Hepatocyte (in vitro differentiated cells): Measurements from ENCODE around the gene TMEM44.

Source experiments
- CTCF ChIP-seq: fragments of 200-600 bp; sonication (generic); IDR thresholded peaks from 2 replicates; pipeline ENCODE4 v1.5.1; 2016; ENCODE audit warnings: antibody characterized with exemption, mild to moderate bottlenecking; ENCODE audit not compliant: poor library complexity
- EZH2 ChIP-seq: fragments of 200-600 bp; sonication (generic); IDR thresholded peaks from 2 replicates; pipeline ENCODE4 v1.6.1; 2016; ENCODE audit warnings: antibody characterized with exemption, mild to moderate bottlenecking, borderline replicate concordance
- EZH2phosphoT487 ChIP-seq: fragments of 200-600 bp; sonication (generic); IDR thresholded peaks from one replicate; pipeline ENCODE4 v1.6.1; 2018; ENCODE audit warnings: antibody characterized with exemption, mild to moderate bottlenecking, low read depth, moderate library complexity; ENCODE audit not compliant: unreplicated experiment, severe bottlenecking

GRCh38 chr3:194658477-194659242 is 25.4 kb upstream of the TMEM44 start:
- TF ChIP-seq CTCF = no peak
- TF ChIP-seq EZH2 = no peak
- no peak for TF ChIP-seq EZH2phosphoT487
